ENCODE measurements around the gene ATP11B.

DNA sequence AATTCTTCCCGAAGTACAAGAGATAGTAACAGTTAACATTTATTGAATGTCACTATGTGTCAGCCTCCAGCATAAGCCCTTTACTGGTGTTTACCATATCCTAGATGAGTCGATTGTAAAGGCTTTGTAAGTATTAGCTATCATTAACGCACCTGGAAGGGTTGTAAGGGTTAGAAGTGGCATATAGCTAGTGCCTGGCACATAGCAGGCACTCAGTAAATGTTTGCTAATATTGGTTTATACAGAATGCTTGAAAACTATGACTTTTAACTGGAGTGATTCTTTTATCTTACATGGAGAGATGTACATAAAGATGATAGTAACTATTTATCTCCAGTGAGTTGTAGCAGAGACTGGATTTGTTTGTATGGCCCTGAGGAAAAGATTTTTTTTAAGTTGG is 46.3 kb upstream of the ATP11B start:
- TF ChIP-seq CTCF (IDR thresholded peaks at IDR 0.05; ENCODE audit: insufficient read depth, low read length, poor library complexity, severe bottlenecking) (no peak), EZH2phosphoT487 (conservative IDR thresholded peaks at IDR 0.05; ENCODE audit: low read length) (no peak)
